Natural killer cell (primary cell): Measurements from ENCODE around the gene PLCD3. TPM values are rescaled to one million over a fixed set of nuclear protein-coding genes. Genes with fewer than 3 reads are reported as not detected.
A peak's percentile ranks its signal among the peaks of the same experiment; 100 is the strongest.

Experiments used
- ATAC-seq, 3 donors: fragments of 150-1000 bp in 2 of 3; fragments of 200-7000 bp in 1 of 3; cut with Tn5 transposase; 1 replicate in 1 of 3; 2 replicates in 2 of 3; pipeline ENCODE4 v1.10.0; 2021; ENCODE audit warnings: mild to moderate bottlenecking in 2 of 3, moderate library complexity in 2 of 3
- DNase-seq, 2 donors: peaks; one replicate each; pipeline versions ENCODE4 v3.0.0 to v3.0.0-alpha.2; 2013 to 2021; ENCODE audit warnings: mixed read lengths in 1 of 2
- H3K27ac ChIP-seq: one replicate; pipeline ENCODE4 v1.5.1; 2013; ENCODE audit warnings: mild to moderate bottlenecking, low read length
- H3K27me3 ChIP-seq: one replicate; pipeline ENCODE4 v1.6.1; 2013; ENCODE audit warnings: low read length; ENCODE audit not compliant: control insufficient read depth, insufficient read depth
- H3K36me3 ChIP-seq: one replicate; pipeline ENCODE4 v1.6.1; 2013; ENCODE audit warnings: low read length; ENCODE audit not compliant: control insufficient read depth, insufficient read depth
- H3K4me1 ChIP-seq: one replicate; pipeline ENCODE4 v1.6.1; 2013; ENCODE audit warnings: low read length; ENCODE audit not compliant: control insufficient read depth, insufficient read depth
- H3K4me3 ChIP-seq: one replicate; pipeline ENCODE4 v1.5.1; 2013; ENCODE audit warnings: low read length
- H3K9me3 ChIP-seq: one replicate; pipeline ENCODE4 v1.6.1; 2013; ENCODE audit warnings: low read length; ENCODE audit not compliant: control insufficient read depth, insufficient read depth
- H3K27ac Mint-ChIP-seq, 2 donors: one replicate each; pipeline ENCODE4 v1.8.0; 2022; ENCODE audit warnings: mild to moderate bottlenecking in 2 of 2, mixed read lengths in 2 of 2, moderate library complexity in 1 of 2
- H3K27me3 Mint-ChIP-seq, 2 donors: one replicate each; pipeline ENCODE4 v1.8.0; 2022; ENCODE audit warnings: low read depth in 2 of 2, mixed read lengths in 2 of 2
- H3K36me3 Mint-ChIP-seq: one replicate; pipeline ENCODE4 v1.8.0; 2022; ENCODE audit warnings: mixed read lengths
- H3K4me1 Mint-ChIP-seq, 2 donors: one replicate each; pipeline ENCODE4 v1.8.0; 2022; ENCODE audit warnings: mixed read lengths in 2 of 2
- H3K4me3 Mint-ChIP-seq: one replicate; pipeline ENCODE4 v1.8.0; 2022; ENCODE audit warnings: mild to moderate bottlenecking, moderate library complexity, mixed read lengths
- H3K9me3 Mint-ChIP-seq, 2 donors: one replicate each; pipeline ENCODE4 v1.8.0; 2022; ENCODE audit warnings: mixed read lengths in 2 of 2
- WGBS: methylation state at CpG from one replicate; pipeline ENCODE4 v1.1.7; 2013; ENCODE audit warnings: missing lambda C conversion rate; ENCODE audit not compliant: insufficient coverage; 5-methylcytosine and 5-hydroxymethylcytosine counted together
- intact Hi-C: fragments of 100-400 bp; cut with micrococcal nuclease; formaldehyde crosslinking; loops from one replicate; pipeline ENCODE4 v1.14.2; 2022
- total RNA-seq, 4 donors: library from RNA; stranded (reverse); fragments of 120-200 nt in 1 of 4; gene quantifications; one replicate each; pipeline versions ENCODE4 v1.2.3 to v1.2.4, GENCODE V29; 2013 to 2022
- TF ChIP-seq, protein P1 (sequence below): fragments of 200-600 bp; IDR thresholded peaks from one replicate; pipeline ENCODE4 v1.8.0; 2022; ENCODE audit warnings: antibody characterized with exemption

PLCD3 gene
- total RNA-seq, 3 donors from 2014 or later (not counting 1 experiment from before 2014, with no cell fraction given): 2.5 to 2.9 (median 2.5) TPM

DNA sequence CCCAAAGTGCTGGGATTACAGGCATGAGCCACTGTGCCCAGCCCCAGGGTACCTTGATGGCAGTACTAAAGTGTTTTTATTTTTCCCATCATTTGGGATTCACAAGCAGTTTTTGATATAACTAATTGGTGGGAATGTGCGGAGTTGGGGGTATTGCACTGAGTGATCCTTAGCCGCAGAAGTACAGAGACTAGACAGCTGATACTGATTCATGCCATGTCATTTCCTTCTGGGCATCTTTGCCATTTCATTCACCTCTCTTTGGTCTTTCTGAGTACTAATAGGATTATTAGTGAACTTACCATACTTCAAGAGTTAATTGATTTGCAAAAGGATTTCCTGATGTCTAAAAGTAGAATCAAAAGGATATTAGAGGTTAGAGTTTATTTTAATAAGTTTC lies 61.5 kb downstream of the PLCD3 start:
- H3K27me3 Mint-ChIP-seq: no peaks in the 10 kb centered on the region
- no peaks in the 10 kb centered on the region for H3K9me3 Mint-ChIP-seq
- Histone ChIP-seq H3K27ac (no peak overlapping the region), H3K9me3 (no peaks in the 10 kb centered on the region), H3K4me3 (no peak overlapping the region), H3K4me1 (no peaks in the 10 kb centered on the region), H3K27me3 (no peaks in the 10 kb centered on the region), H3K36me3 (peaks cover 27% of the 10 kb centered on the region)
- intact Hi-C loops: no loop called here
- WGBS: 77% methylated on average over 2 of the region's 2 CpGs
- no peak for DNase-seq
- no peak for ATAC-seq
- H3K27ac Mint-ChIP-seq: no peak overlapping the region
- TF ChIP-seq, protein P1, sequence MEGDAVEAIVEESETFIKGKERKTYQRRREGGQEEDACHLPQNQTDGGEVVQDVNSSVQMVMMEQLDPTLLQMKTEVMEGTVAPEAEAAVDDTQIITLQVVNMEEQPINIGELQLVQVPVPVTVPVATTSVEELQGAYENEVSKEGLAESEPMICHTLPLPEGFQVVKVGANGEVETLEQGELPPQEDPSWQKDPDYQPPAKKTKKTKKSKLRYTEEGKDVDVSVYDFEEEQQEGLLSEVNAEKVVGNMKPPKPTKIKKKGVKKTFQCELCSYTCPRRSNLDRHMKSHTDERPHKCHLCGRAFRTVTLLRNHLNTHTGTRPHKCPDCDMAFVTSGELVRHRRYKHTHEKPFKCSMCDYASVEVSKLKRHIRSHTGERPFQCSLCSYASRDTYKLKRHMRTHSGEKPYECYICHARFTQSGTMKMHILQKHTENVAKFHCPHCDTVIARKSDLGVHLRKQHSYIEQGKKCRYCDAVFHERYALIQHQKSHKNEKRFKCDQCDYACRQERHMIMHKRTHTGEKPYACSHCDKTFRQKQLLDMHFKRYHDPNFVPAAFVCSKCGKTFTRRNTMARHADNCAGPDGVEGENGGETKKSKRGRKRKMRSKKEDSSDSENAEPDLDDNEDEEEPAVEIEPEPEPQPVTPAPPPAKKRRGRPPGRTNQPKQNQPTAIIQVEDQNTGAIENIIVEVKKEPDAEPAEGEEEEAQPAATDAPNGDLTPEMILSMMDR: no peak
- no peaks in the 10 kb centered on the region for H3K36me3 Mint-ChIP-seq
- peaks cover 5 to 15% of the 10 kb centered on the region in 2 donors for H3K4me1 Mint-ChIP-seq
- H3K4me3 Mint-ChIP-seq: no peak overlapping the region

DNA sequence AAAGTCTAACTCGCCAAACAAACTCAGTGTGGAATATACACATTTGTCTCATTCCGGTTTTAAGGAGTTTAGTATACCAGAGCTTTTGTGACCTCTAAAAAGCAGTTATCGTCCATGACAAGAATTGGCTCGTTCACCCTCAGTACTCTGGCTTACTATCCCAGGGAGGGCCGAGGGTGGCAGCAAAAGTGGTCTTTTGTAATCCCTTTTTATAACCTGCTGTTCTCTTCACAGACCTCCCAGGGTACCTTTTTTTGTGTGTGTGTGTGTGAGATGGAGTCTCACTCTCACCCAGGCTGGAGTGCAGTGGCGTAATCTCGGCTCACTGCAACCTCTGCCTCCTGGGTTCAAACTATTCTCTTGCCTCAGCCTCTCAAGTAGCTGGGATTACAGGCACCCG lies 62.3 kb downstream of the PLCD3 start:
- TF ChIP-seq, protein P1: no peak
- H3K27me3 ChIP-seq: no peaks in the 10 kb centered on the region
- Mint-ChIP-seq H3K9me3 (no peaks in the 10 kb centered on the region), H3K4me3 (no peak overlapping the region), H3K27me3 (no peaks in the 10 kb centered on the region), H3K27ac (no peak overlapping the region), H3K36me3 (no peaks in the 10 kb centered on the region), H3K4me1 (peaks cover 5 to 15% of the 10 kb centered on the region in 2 donors)
- ATAC-seq (no peak), DNase-seq (no peak)
- no peaks in the 10 kb centered on the region for H3K4me1 ChIP-seq
- WGBS: 99% methylated on average over 8 of the region's 8 CpGs
- no peak overlapping the region for H3K27ac ChIP-seq
- peaks cover 27% of the 10 kb centered on the region for H3K36me3 ChIP-seq
- no peaks in the 10 kb centered on the region for H3K9me3 ChIP-seq
- no peak overlapping the region for H3K4me3 ChIP-seq
- intact Hi-C loops: no loop called here

DNA sequence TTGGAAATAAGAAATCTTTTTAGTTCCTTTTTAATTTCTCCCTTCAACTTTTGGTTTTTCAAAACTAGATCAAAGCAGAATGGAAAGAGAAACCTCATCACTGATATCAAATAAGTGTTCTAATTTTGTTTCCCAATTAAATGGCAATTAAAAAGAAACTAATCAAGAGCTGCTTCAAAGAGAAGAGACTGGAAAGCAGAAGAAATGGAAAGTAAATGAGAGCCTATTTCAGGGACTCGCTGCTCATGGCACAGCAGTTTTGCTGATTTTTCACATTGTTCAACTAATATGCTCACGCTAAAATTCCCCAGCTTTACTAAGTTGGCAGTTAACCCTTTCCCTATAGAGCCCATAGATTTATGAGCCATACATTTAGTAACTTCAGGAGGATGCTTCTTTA lies 64.7 kb downstream of the PLCD3 start:
- TF ChIP-seq, protein P1: no peak
- Mint-ChIP-seq H3K27ac (peak overlapping the region; percentile 35 to 43), H3K4me1 (peaks cover 15 to 27% of the 10 kb centered on the region in 2 donors), H3K36me3 (no peaks in the 10 kb centered on the region), H3K9me3 (no peaks in the 10 kb centered on the region), H3K27me3 (no peaks in the 10 kb centered on the region), H3K4me3 (no peak overlapping the region)
- WGBS: 90% methylated on average over 2 of the region's 2 CpGs
- Histone ChIP-seq H3K27me3 (no peaks in the 10 kb centered on the region), H3K27ac (no peak overlapping the region), H3K4me1 (peaks cover 5% of the 10 kb centered on the region), H3K4me3 (no peak overlapping the region), H3K36me3 (peaks cover 15% of the 10 kb centered on the region), H3K9me3 (no peaks in the 10 kb centered on the region)
- ATAC-seq (no peak), DNase-seq (no peak)
- intact Hi-C loops: no loop called here

DNA sequence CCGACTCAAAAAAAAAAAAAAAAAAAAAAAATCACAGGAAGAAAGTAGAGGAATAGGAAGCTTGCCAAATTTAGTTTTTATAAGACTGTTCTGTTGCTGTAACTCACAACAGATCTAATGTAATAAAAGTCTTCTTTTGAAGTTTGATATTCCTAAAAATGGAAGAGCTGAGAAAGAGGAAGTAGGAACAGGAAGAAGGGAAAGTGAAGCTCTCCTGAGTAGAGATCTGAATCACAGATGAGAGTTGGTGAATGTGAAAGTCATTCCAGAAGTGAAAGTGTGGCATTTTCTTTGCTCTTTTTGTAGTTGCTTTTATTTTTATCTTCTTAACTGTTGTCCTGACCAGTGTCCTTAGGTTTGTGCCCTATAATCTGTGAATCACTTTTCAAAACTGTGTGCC lies 69.1 kb downstream of the PLCD3 start:
- Mint-ChIP-seq H3K4me1 (peaks cover 31 to 41% of the 10 kb centered on the region in 2 donors), H3K4me3 (no peak overlapping the region), H3K27ac (no peak overlapping the region), H3K9me3 (no peaks in the 10 kb centered on the region), H3K27me3 (no peaks in the 10 kb centered on the region), H3K36me3 (no peaks in the 10 kb centered on the region)
- ATAC-seq: no peak
- DNase-seq: no peak
- Histone ChIP-seq H3K27ac (no peak overlapping the region), H3K27me3 (no peaks in the 10 kb centered on the region), H3K4me1 (peaks cover 20% of the 10 kb centered on the region), H3K36me3 (peaks cover 2% of the 10 kb centered on the region), H3K4me3 (no peak overlapping the region), H3K9me3 (no peaks in the 10 kb centered on the region)
- TF ChIP-seq, protein P1: no peak
- 20% methylated on average over 1 of the region's 1 CpG for WGBS
- intact Hi-C loops: no loop called here
